Activated T-cell treated with anti-CD3 and anti-CD28 coated beads for 24 hours (primary cell): ENCODE measurements around the gene DENND5A.
"Not testable (repeated sequence)": the region's sequence is repeated elsewhere in the genome, so short reads cannot be mapped to it uniquely, and the experiment has no call there.

Experiments used
- DNase-seq: peaks from one replicate; pipeline ENCODE4 v3.0.0-alpha.2; 2020; ENCODE audit warnings: low read depth

The DENND5A gene

GRCh38 chr11:9210922-9211320 lies 54.2 kb downstream of the DENND5A start:
- no peak for DNase-seq

- no peak for DNase-seq
Observed at GRCh38 chr11:9210224-9210921, 54.8 kb downstream of the DENND5A start.

GRCh38 chr11:9209604-9210003 lies 55.5 kb downstream of the DENND5A start:
- DNase-seq: not testable (repeated sequence)

- DNase-seq: no peak
Observed at GRCh38 chr11:9208726-9209501, 56.2 kb downstream of the DENND5A start.

GRCh38 chr11:9207229-9207628 lies 57.9 kb downstream of the DENND5A start:
- DNase-seq: no peak

- DNase-seq: no peak
Observed at GRCh38 chr11:9206496-9206895, 58.7 kb downstream of the DENND5A start.

GRCh38 chr11:9203691-9204311 lies 61.3 kb downstream of the DENND5A start:
- no peak for DNase-seq

- DNase-seq: no peak
Observed at GRCh38 chr11:9201372-9202162, 63.6 kb downstream of the DENND5A start.

- DNase-seq: no peak
Observed at GRCh38 chr11:9200471-9200870, 64.7 kb downstream of the DENND5A start.

GRCh38 chr11:9193316-9193715 lies 71.8 kb downstream of the DENND5A start:
- no peak for DNase-seq

GRCh38 chr11:9192561-9192960 lies 72.6 kb downstream of the DENND5A start:
- DNase-seq: no peak

GRCh38 chr11:9190326-9191016 lies 74.7 kb downstream of the DENND5A start:
- not testable (repeated sequence) for DNase-seq

- not testable (repeated sequence) for DNase-seq
Observed at GRCh38 chr11:9188860-9189259, 76.3 kb downstream of the DENND5A start.

GRCh38 chr11:9187616-9188015 lies 77.5 kb downstream of the DENND5A start:
- DNase-seq: no peak

- no peak for DNase-seq
Observed at GRCh38 chr11:9184516-9184915, 80.6 kb downstream of the DENND5A start.

- no peak for DNase-seq
Observed at GRCh38 chr11:9182180-9182871, 82.8 kb downstream of the DENND5A start.

GRCh38 chr11:9180784-9181183 lies 84.4 kb downstream of the DENND5A start:
- DNase-seq: no peak

GRCh38 chr11:9179141-9179540 lies 86.0 kb downstream of the DENND5A start:
- DNase-seq: no peak

GRCh38 chr11:9178716-9179115 lies 86.4 kb downstream of the DENND5A start:
- no peak for DNase-seq

- DNase-seq: no peak
Observed at GRCh38 chr11:9177438-9178091, 87.6 kb downstream of the DENND5A start.
